ENCODE measurements around the gene CEP112. TPM values are rescaled to one million over a fixed set of nuclear protein-coding genes. Genes with fewer than 3 reads are reported as not detected.

CEP112 gene
- total RNA-seq, 1 donor from 2014 or later, result 21.8 TPM

DNA sequence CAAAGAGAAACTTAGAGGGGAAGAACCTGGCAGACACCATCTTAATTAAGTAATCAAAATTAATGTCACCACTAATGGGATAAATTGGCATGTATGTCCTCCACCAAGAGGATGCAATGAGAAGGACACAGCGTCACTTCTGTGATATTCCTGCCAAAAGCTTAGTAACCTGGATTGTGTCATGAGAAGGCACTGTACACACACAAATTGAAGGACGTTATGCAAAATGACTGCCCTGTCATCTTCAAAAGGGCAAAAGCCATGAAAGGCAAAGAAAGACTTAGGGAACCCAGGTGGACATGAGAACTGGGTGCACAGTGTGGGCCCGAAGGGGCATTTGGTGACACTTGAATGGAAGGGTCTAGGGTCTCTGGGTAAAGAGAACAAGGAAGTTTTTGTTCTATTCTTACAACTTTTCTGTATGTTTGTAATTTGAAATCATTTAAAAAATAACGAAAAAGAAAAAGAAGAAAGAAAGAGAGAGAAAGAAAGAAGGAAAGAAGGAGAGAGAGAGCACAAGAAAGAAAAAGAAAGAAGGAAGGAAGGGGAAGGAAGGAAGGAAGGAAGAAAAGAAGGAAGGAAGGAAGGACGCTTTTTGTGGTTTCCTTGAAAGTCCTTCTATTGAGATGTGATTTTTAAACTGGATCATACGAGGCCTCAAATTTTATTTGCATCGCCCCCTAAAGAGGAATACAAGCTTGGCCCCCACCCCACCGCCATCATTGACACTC is 41.3 kb upstream of the CEP112 start:
- TF ChIP-seq, protein P1, sequence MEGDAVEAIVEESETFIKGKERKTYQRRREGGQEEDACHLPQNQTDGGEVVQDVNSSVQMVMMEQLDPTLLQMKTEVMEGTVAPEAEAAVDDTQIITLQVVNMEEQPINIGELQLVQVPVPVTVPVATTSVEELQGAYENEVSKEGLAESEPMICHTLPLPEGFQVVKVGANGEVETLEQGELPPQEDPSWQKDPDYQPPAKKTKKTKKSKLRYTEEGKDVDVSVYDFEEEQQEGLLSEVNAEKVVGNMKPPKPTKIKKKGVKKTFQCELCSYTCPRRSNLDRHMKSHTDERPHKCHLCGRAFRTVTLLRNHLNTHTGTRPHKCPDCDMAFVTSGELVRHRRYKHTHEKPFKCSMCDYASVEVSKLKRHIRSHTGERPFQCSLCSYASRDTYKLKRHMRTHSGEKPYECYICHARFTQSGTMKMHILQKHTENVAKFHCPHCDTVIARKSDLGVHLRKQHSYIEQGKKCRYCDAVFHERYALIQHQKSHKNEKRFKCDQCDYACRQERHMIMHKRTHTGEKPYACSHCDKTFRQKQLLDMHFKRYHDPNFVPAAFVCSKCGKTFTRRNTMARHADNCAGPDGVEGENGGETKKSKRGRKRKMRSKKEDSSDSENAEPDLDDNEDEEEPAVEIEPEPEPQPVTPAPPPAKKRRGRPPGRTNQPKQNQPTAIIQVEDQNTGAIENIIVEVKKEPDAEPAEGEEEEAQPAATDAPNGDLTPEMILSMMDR (IDR thresholded peaks at IDR 0.05), result no peak
- Mint-ChIP-seq H3K36me3 (ENCODE audit: low read depth) (peaks cover 2% of the 10 kb centered on the region), H3K27me3 (ENCODE audit: low read depth) (peaks cover 2% of the 10 kb centered on the region), H3K27ac (ENCODE audit: unreplicated experiment) (no peak overlapping the region), H3K9me3 (ENCODE audit: low read depth) (no peaks in the 10 kb centered on the region), H3K4me1 (ENCODE audit: low read depth) (peaks cover 16% of the 10 kb centered on the region), H3K4me3 (ENCODE audit: unreplicated experiment) (no peak overlapping the region)
- no peak for DNase-seq (ENCODE audit: low spot score)

DNA sequence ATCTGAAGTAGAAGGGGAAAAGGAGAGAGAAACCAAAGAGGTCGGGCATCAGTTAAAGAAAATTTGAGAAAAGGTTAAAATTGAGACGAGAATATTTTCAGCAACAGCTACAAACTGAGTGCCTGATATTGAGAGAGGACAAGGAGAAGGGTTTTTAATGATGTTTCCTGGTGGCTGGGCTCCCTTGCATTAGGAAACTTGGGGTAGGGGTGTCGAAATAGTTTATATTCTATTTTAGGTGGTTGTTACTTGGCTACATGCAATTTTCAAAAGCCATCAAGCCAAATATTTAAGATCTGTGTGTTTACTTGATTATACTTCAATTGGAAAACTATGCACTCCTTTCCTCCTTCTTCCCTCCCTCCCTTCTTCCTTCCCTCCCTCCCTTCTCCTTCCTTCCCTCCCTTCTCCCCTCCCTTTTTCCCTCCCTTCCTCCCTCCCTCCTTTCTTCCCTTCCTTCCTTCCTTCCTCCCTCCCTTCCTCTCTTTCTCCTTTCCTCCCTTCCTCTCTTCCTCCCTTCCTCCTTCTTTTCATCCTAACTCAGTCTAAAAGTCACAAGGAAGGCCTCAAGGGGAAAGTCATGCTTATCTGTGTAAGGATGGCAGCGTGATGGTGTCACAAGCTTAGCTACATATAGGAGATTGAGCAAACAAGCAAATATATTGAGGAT is 39.1 kb upstream of the CEP112 start:
- H3K4me3 Mint-ChIP-seq (ENCODE audit: unreplicated experiment), result no peak overlapping the region
- peaks cover 2% of the 10 kb centered on the region for H3K36me3 Mint-ChIP-seq (ENCODE audit: low read depth)
- H3K27ac Mint-ChIP-seq (ENCODE audit: unreplicated experiment), result no peak overlapping the region
- TF ChIP-seq, protein P1 (IDR thresholded peaks at IDR 0.05), result no peak
- DNase-seq (ENCODE audit: low spot score), result no peak
- H3K4me1 Mint-ChIP-seq (ENCODE audit: low read depth), result peaks cover 16% of the 10 kb centered on the region
- H3K9me3 Mint-ChIP-seq (ENCODE audit: low read depth), result no peaks in the 10 kb centered on the region
- H3K27me3 Mint-ChIP-seq (ENCODE audit: low read depth), result peaks cover 2% of the 10 kb centered on the region

DNA sequence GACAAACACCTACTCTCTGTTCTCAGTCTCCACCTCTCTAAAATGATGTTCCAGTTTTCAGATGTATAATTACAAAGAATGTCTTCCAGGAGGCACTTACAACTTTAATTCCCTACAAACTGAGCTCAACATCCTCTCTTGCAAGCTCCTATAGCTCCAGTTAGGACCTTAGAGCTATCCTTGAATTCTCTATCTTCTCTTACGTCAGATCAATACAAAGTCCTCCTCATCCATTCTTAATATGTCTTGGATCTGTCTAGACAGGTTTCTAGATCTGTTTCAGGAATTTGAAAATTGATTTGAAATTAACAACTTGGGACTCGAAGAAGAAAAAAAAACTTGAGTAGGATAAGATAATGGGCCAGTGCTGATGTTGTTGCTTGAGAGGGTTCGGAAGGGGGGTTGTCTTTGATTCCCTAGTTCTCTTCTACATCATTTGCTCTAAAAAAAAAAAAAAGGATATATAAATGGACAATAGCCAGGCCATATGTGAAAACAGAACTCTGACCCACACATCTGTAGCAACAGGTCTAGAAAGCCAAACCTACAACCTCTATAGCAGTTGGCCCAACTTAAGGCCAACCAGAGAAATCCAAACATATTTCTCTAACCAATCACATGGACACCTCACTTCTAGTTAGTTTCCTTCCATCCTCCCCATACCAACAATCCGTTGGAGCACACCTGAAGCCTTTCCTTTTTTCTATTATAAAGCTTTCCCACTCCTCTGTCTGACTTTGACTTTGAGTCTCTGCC is 38.0 kb upstream of the CEP112 start:
- H3K36me3 Mint-ChIP-seq (ENCODE audit: low read depth), result peaks cover 2% of the 10 kb centered on the region
- H3K4me3 Mint-ChIP-seq (ENCODE audit: unreplicated experiment), result no peak overlapping the region
- TF ChIP-seq, protein P1 (IDR thresholded peaks at IDR 0.05), result no peak
- no peaks in the 10 kb centered on the region for H3K9me3 Mint-ChIP-seq (ENCODE audit: low read depth)
- no peak for DNase-seq (ENCODE audit: low spot score)
- H3K27me3 Mint-ChIP-seq (ENCODE audit: low read depth), result peaks cover 3% of the 10 kb centered on the region
- H3K4me1 Mint-ChIP-seq (ENCODE audit: low read depth), result peaks cover 16% of the 10 kb centered on the region
- H3K27ac Mint-ChIP-seq (ENCODE audit: unreplicated experiment), result no peak overlapping the region

DNA sequence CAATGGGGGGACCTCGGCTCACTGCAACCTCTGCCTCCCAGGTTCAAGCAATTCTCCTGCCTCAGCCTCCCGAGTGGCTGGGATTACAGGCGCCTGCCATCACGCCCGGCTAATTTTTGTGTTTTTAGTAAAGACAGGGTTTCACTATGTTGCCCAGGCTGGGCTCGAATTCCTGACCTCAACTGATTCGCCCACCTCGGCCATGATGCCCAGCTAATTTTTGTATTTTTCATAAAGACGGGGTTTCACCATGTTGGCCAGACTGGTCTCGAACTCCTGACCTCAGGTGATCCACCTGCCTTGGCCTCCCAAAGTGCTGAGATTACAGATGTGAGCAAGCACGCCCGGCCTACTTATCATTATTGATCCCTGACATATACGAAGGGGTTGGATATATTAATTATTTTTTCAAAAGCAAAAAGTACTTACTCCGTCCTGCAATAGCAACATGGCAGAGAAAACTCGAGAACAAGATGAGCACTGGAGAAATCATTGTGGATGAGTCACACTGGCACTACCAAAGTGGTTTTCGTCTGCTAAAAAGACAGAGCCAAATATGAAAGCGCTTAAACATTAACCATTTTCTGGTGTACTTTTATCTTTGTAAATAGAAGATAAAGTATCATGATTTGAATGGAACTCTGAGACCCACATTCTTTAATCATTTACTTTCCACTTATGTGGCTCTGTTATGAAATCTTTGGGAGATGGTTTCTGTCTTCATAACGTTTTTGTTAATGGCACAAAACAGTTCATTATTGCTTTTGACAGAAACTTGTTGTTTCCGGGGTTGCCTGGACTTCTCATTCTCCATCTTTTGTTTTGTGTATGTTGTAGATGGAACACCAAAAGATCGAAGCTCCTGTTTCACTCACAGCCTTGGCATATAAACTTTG is 37.2 kb upstream of the CEP112 start, which contains the start of gene APOH:
APOH (minus strand) TSS at position 529 of the 896 bp plus-strand sequence; CDS start at position 493, 36 bp downstream.
- Mint-ChIP-seq H3K27me3 (ENCODE audit: low read depth) (peaks cover 3% of the 10 kb centered on the region), H3K27ac (ENCODE audit: unreplicated experiment) (no peak within 1 kb of the TSS)

More for the DNA sequence above, 37.2 kb upstream of the CEP112 start, which contains the start of gene APOH:
- H3K36me3 Mint-ChIP-seq (ENCODE audit: low read depth), result peaks cover 2% of the 10 kb centered on the region
- no peak for DNase-seq (ENCODE audit: low spot score)
- peaks cover 13% of the 10 kb centered on the region for H3K4me1 Mint-ChIP-seq (ENCODE audit: low read depth)
- no peaks in the 10 kb centered on the region for H3K9me3 Mint-ChIP-seq (ENCODE audit: low read depth)
- no peak within 1 kb of the TSS for H3K4me3 Mint-ChIP-seq (ENCODE audit: unreplicated experiment)
- TF ChIP-seq, protein P1 (IDR thresholded peaks at IDR 0.05), result no peak
